Testis (tissue), 3 donors: ENCODE results near the gene SLC22A23. TPM values are rescaled to one million over a fixed set of nuclear protein-coding genes. Genes with fewer than 3 reads are reported as not detected.

Experiments used
- DNase-seq: peaks from one replicate; pipeline ENCODE4 v3.0.0-alpha.2; 2019
- H3K27ac ChIP-seq, 2 donors: fragments of 200-600 bp; sonication (generic); one replicate each; pipeline ENCODE4 v1.5.1; 2019
- H3K27me3 ChIP-seq: fragments of 200-600 bp; sonication (generic); one replicate; pipeline ENCODE4 v1.5.1; 2019
- H3K36me3 ChIP-seq: fragments of 200-600 bp; sonication (generic); one replicate; pipeline ENCODE4 v1.5.1; 2017; ENCODE audit warnings: low read depth; ENCODE audit errors: missing control alignments
- H3K4me1 ChIP-seq: fragments of 200-600 bp; sonication (generic); one replicate; pipeline ENCODE4 v1.5.1; 2019
- H3K4me3 ChIP-seq, 2 donors: fragments of 200-600 bp; sonication (generic); one replicate each; pipeline ENCODE4 v1.5.1; 2017 to 2019
- H3K9me3 ChIP-seq: fragments of 200-600 bp; sonication (generic); one replicate; pipeline ENCODE4 v1.5.1; 2017
- POLR2A ChIP-seq: fragments of 450-650 bp; IDR thresholded peaks from one replicate; pipeline ENCODE4 v1.6.1; 2017; ENCODE audit warnings: antibody characterized with exemption, mild to moderate bottlenecking, moderate library complexity
- WGBS, 2 donors: methylation state at CpG; one replicate each; pipeline ENCODE4 v1.1.5; 2018; 5-methylcytosine and 5-hydroxymethylcytosine counted together
- intact Hi-C: fragments of 100-400 bp; cut with DNase I; formaldehyde crosslinking; loops from one replicate; pipeline ENCODE4 v1.15.1; 2023; ENCODE audit warnings: low total_unique reads
- polyA plus RNA-seq: library from polyadenylated mRNA; stranded (reverse); fragments of 350-450 nt; fragmentation: Illumina TruSeq; extraction: RNeasy Lipid Tissue Mini Kit (QIAGEN cat#74804); gene quantifications from one replicate; pipeline ENCODE4 v1.2.3, GENCODE V29; 2014; ENCODE audit warnings: low read depth, low replicate concordance; ENCODE audit not compliant: insufficient read depth
- total RNA-seq, 2 donors: library from RNA; depleted of rRNA; stranded (reverse); fragments of >200 nt; gene quantifications; one replicate each; pipeline ENCODE4 v1.2.3, GENCODE V29; 2016
- TF ChIP-seq, protein P1 (sequence below), 3 experiments: fragments of 450-650 bp in 2 of 3; fragments of 200-600 bp in 1 of 3; sonication (generic) in 1 of 3; IDR thresholded peaks; one replicate each; pipeline ENCODE4 v1.5.1; 2016 to 2019; ENCODE audit warnings: antibody characterized with exemption in 3 of 3, mild to moderate bottlenecking in 2 of 3, moderate library complexity in 1 of 3

The SLC22A23 gene
- total and polyA plus RNA-seq, 3 donors from 2014 or later, result 9.0 to 20.9 (median 14.9) TPM

DNA sequence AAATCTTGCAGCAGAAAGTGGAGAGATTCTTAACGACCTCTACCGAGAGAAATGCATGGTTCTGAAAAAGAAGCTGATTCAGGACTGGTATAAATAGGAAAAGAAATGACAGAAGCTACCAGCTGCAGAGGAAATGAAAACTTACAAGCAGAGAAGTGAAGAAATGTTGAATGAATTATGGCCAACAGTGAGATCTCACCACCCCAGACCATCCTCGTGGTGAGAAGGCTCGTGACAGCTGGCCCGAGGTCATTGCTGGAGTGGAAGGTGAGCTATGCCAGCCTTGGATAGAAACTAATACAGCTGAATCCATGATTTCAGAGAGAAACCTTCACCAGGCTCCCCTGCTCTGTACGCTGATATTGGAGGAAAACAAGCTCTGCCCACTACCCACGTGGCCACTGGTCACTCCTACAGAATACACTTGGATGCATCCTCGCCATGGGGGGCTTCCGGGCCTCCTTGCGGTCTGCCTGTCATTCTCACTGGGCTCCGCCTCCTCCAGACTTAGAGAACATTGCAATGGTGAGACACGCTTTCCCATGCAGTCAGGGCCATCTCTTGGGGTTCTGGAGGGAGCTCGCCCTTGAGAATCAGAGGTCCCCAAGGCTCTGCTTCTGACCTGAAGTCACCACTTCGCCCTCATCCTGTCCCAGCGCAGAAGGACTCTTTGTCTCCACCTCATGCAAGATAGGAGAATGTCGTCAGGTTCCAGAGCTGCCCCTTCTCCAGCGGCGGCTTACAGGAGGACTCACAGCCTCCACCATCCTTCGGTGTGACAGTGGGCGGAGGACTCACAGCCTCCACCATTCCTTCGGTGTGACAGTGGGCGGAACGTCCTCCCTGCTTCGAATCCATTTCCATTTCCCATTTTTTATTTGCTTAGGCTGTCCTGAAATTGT, 218.8 kb downstream of the SLC22A23 start:
- Histone ChIP-seq H3K36me3 (no peaks in the 10 kb centered on the region), H3K4me3 (no peak overlapping the region), H3K9me3 (no peaks in the 10 kb centered on the region), H3K27me3 (no peaks in the 10 kb centered on the region), H3K27ac (no peak overlapping the region), H3K4me1 (no peaks in the 10 kb centered on the region)
- WGBS, 2 donors, result 71 to 75% methylated on average over 24 of the region's 24 CpGs
- no peak for DNase-seq
- TF ChIP-seq, protein P1, sequence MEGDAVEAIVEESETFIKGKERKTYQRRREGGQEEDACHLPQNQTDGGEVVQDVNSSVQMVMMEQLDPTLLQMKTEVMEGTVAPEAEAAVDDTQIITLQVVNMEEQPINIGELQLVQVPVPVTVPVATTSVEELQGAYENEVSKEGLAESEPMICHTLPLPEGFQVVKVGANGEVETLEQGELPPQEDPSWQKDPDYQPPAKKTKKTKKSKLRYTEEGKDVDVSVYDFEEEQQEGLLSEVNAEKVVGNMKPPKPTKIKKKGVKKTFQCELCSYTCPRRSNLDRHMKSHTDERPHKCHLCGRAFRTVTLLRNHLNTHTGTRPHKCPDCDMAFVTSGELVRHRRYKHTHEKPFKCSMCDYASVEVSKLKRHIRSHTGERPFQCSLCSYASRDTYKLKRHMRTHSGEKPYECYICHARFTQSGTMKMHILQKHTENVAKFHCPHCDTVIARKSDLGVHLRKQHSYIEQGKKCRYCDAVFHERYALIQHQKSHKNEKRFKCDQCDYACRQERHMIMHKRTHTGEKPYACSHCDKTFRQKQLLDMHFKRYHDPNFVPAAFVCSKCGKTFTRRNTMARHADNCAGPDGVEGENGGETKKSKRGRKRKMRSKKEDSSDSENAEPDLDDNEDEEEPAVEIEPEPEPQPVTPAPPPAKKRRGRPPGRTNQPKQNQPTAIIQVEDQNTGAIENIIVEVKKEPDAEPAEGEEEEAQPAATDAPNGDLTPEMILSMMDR (IDR thresholded peaks at IDR 0.05), result no peak
- no peak for TF ChIP-seq POLR2A
- intact Hi-C loops, result no loop called here

DNA sequence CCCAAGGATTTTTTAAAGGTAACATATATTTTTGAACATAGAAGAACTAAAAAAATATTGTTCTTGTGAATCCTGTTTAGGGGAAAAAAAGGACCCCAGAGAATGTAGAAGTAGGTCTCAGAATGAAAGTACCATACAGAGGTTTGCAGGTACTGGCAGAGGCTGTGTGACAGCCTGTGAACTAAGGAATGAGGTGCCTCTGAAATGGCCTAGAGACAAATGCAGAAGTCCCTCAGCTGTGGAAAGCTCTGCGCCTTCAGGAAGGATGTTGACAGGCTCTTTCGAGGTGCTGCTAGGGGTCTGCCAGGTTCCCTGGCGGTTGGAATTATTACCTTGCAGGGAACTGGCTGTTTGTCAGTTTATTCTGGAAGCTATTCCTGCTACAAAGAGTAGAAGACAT, 220.8 kb downstream of the SLC22A23 start:
- peaks cover 4% of the 10 kb centered on the region for H3K4me1 ChIP-seq
- TF ChIP-seq POLR2A, result no peak
- TF ChIP-seq, protein P1 (IDR thresholded peaks at IDR 0.05), result no peak

DNA sequence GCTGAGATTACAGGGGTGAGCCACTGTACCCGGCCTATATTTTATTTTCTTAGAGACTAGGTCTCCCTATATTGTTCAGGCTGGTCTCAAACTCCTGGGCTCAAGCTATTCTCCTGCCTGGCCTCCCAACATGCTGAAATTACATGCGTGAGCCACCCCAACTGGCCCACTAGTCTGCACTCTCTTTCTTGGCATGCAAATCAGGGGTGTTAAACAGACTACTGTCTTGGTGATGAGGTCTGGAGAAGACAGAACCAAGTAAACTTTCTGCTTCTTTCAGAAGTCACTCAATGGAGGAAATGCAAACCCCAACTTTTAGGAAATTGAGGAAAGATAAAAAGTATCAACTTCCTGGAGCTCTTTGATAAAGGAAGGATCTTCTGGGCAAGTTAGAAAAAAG, 221.4 kb downstream of the SLC22A23 start:
- intact Hi-C loops, result no loop called here
- Histone ChIP-seq H3K4me3 (no peak overlapping the region), H3K27me3 (no peaks in the 10 kb centered on the region), H3K4me1 (peaks cover 4% of the 10 kb centered on the region), H3K9me3 (no peaks in the 10 kb centered on the region), H3K27ac (no peak overlapping the region), H3K36me3 (no peaks in the 10 kb centered on the region)
- no peak for TF ChIP-seq POLR2A
- TF ChIP-seq, protein P1 (IDR thresholded peaks at IDR 0.05), result no peak
- WGBS, 2 donors, result 96 to 100% methylated on average over 2 of the region's 2 CpGs
- no peak for DNase-seq

More for the DNA sequence above, 220.8 kb downstream of the SLC22A23 start:
- Histone ChIP-seq H3K27ac (no peak overlapping the region), H3K4me3 (no peak overlapping the region), H3K27me3 (no peaks in the 10 kb centered on the region), H3K9me3 (no peaks in the 10 kb centered on the region), H3K36me3 (no peaks in the 10 kb centered on the region)
- intact Hi-C loops, result no loop called here
- no peak for DNase-seq
- 89 to 94% methylated on average over 3 of the region's 3 CpGs for WGBS, 2 donors

DNA sequence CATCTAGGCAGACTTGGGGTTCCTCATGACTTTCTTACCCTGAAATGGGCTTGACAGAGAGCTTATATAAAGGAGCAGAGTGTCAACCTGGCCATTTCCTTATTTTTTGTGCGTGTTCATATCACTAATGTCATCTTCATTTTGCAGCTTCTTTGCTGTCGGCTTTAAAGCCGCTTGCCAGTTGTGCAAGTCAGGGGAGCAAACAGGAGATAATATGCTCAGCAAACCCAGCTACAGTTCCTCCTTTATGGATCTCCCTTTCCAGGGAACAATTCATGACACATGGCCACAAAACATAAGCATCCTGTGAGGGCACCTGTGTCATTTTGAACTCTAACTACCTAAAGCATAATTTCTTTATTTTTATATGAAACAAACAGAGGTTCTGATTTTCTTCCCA, 222.9 kb downstream of the SLC22A23 start:
- DNase-seq, result no peak
- 89 to 91% methylated on average over 3 of the region's 3 CpGs for WGBS, 2 donors
- intact Hi-C loops, result no loop called here
- H3K4me1 ChIP-seq, result peaks cover 13% of the 10 kb centered on the region
- H3K36me3 ChIP-seq, result no peaks in the 10 kb centered on the region
- no peak for TF ChIP-seq POLR2A
- TF ChIP-seq, protein P1 (IDR thresholded peaks at IDR 0.05), result no peak
- H3K27ac ChIP-seq, result no peak overlapping the region
- H3K27me3 ChIP-seq, result no peaks in the 10 kb centered on the region
- no peak overlapping the region for H3K4me3 ChIP-seq
- H3K9me3 ChIP-seq, result no peaks in the 10 kb centered on the region

DNA sequence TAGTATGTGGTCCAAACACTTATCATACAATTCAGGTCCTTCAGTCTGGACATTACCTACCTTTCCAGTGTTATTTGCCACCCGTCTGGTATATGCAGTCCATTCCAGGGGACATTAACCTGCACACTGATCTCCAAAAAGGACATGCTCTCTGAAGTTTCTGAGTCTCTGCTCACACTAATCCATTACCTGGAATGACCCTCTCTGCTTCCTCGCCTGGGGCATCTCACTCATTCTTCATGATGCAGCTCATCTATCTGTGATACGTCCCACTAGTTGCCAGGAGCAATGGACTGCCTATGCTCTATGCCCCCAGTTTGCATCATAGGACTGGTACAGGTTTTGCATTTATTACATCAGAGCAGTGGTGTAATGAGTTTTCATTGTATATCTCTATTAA, 223.5 kb downstream of the SLC22A23 start:
- H3K9me3 ChIP-seq, result no peaks in the 10 kb centered on the region
- intact Hi-C loops, result no loop called here
- peaks cover 17% of the 10 kb centered on the region for H3K4me1 ChIP-seq
- no peaks in the 10 kb centered on the region for H3K36me3 ChIP-seq
- 86 to 90% methylated on average over 3 of the region's 3 CpGs for WGBS, 2 donors
- no peak overlapping the region for H3K4me3 ChIP-seq
- DNase-seq, result no peak
- no peak overlapping the region for H3K27ac ChIP-seq
- no peak for TF ChIP-seq POLR2A
- TF ChIP-seq, protein P1 (IDR thresholded peaks at IDR 0.05), result no peak
- no peaks in the 10 kb centered on the region for H3K27me3 ChIP-seq
